ENCODE measurements around the gene NELL1.

- no peak for TF ChIP-seq POLR2A (IDR thresholded peaks at IDR 0.05; ENCODE audit: low read depth, low read length)
- TF ChIP-seq, protein P1, sequence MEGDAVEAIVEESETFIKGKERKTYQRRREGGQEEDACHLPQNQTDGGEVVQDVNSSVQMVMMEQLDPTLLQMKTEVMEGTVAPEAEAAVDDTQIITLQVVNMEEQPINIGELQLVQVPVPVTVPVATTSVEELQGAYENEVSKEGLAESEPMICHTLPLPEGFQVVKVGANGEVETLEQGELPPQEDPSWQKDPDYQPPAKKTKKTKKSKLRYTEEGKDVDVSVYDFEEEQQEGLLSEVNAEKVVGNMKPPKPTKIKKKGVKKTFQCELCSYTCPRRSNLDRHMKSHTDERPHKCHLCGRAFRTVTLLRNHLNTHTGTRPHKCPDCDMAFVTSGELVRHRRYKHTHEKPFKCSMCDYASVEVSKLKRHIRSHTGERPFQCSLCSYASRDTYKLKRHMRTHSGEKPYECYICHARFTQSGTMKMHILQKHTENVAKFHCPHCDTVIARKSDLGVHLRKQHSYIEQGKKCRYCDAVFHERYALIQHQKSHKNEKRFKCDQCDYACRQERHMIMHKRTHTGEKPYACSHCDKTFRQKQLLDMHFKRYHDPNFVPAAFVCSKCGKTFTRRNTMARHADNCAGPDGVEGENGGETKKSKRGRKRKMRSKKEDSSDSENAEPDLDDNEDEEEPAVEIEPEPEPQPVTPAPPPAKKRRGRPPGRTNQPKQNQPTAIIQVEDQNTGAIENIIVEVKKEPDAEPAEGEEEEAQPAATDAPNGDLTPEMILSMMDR (IDR thresholded peaks at IDR 0.05; ENCODE audit: extremely low read depth in 1 of 2, insufficient read depth in 1 of 2, low read depth in 1 of 2, low read length in 2 of 2): no peak
- no peak for TF ChIP-seq POLR2AphosphoS5 (IDR thresholded peaks at IDR 0.05; ENCODE audit: insufficient read depth, low read depth, low read length)
- TF ChIP-seq EZH2 (IDR thresholded peaks at IDR 0.05; ENCODE audit: borderline replicate concordance, low read depth, low read length, severe bottlenecking): no peak
- TF ChIP-seq MYC (IDR thresholded peaks at IDR 0.05; ENCODE audit: low read depth, low read length): no peak
- TF ChIP-seq JUN (IDR thresholded peaks at IDR 0.05; ENCODE audit: borderline replicate concordance, insufficient read depth, insufficient read length, low read depth): no peak
Measured at GRCh38 chr11:20790622-20791021, 121.2 kb downstream of the NELL1 start.

Measured in endothelial cell of umbilical vein (primary cell).